Stomach (tissue), 9 donors: ENCODE data around the gene TFB1M. TPM values are rescaled to one million over a fixed set of nuclear protein-coding genes. Genes with fewer than 3 reads are reported as not detected.

ENCODE experiments used
- DNase-seq, 2 donors: peaks; one replicate each; pipeline versions ENCODE4 v3.0.0 to v3.0.0-alpha.2; 2013 to 2019
- H3K27ac ChIP-seq, 5 donors: fragments of 200-600 bp in 4 of 5; sonication (generic) in 4 of 5; one replicate each; pipeline ENCODE4 v1.5.1; 2013 to 2019; ENCODE audit warnings: mild to moderate bottlenecking in 1 of 5, moderate library complexity in 1 of 5
- H3K27me3 ChIP-seq, 3 donors: fragments of 200-600 bp; sonication (generic); one replicate each; pipeline ENCODE4 v1.5.1; 2017 to 2019; ENCODE audit warnings: mixed run types in 1 of 3
- H3K36me3 ChIP-seq, 4 donors: fragments of 200-600 bp; sonication (generic); 1 replicate in 3 of 4; 2 replicates in 1 of 4; pipeline ENCODE4 v1.5.1; 2016 to 2019
- H3K4me1 ChIP-seq, 4 donors: fragments of 200-600 bp; sonication (generic); one replicate each; pipeline ENCODE4 v1.5.1; 2016 to 2019
- H3K4me3 ChIP-seq, 4 donors: fragments of 200-600 bp; sonication (generic) in 3 of 4; one replicate each; pipeline ENCODE4 v1.5.1; 2016 to 2019; ENCODE audit warnings: mild to moderate bottlenecking in 1 of 4
- H3K9me3 ChIP-seq, 4 donors: fragments of 200-600 bp; sonication (generic); one replicate each; pipeline ENCODE4 v1.5.1; 2016 to 2019
- CTCF ChIP-seq, 7 experiments: fragments of 450-650 bp in 4 of 7; fragments of 200-600 bp in 3 of 7; sonication (generic) in 3 of 7; IDR thresholded peaks; one replicate each; pipeline ENCODE4 v1.5.1; 2016 to 2019; ENCODE audit warnings: antibody characterized with exemption in 7 of 7, control low read depth in 2 of 7, mild to moderate bottlenecking in 1 of 7
- EP300 ChIP-seq: sonication (generic); formaldehyde crosslinking; IDR thresholded peaks from one replicate; pipeline ENCODE4 v1.6.1; 2017; ENCODE audit warnings: antibody characterized with exemption
- POLR2A ChIP-seq, 4 donors: fragments of 450-650 bp; IDR thresholded peaks; one replicate each; pipeline ENCODE4 v1.6.1; 2016; ENCODE audit warnings: antibody characterized with exemption in 4 of 4, control low read depth in 2 of 4, mild to moderate bottlenecking in 1 of 4, moderate library complexity in 1 of 4
- POLR2AphosphoS5 ChIP-seq, 3 donors: sonication (generic); formaldehyde crosslinking; IDR thresholded peaks; one replicate each; pipeline ENCODE4 v1.6.1; 2016; ENCODE audit warnings: antibody characterized with exemption in 3 of 3
- WGBS, 5 donors: extraction: QIAGEN DNeasy Blood & Tissue Kit in 3 of 5; methylation state at CpG; one replicate each; pipeline versions ENCODE4 v1.1.5 to v1.1.7; 2013 to 2018; 5-methylcytosine and 5-hydroxymethylcytosine counted together
- intact Hi-C: fragments of 100-400 bp; cut with DNase I; formaldehyde crosslinking; loops from one replicate; pipeline ENCODE4 v1.15.1; 2023; ENCODE audit warnings: low total_unique reads
- polyA plus RNA-seq, 3 donors: library from polyadenylated mRNA; stranded (reverse); fragments of 200-250 nt; gene quantifications; one replicate each; pipeline ENCODE4 v1.2.3, GENCODE V29; 2013
- total RNA-seq, 5 donors: library from RNA; depleted of rRNA; stranded (reverse); fragments of >200 nt; gene quantifications; one replicate each; pipeline versions ENCODE4 v1.1.0 to v1.2.3, GENCODE V29; 2014 to 2016
- donor health status: healthy with polysubstance abuse.
- donor health status: Bipolar disorder and iron deficiency.
- donor health status: healthy.

Gene TFB1M
- total and polyA plus RNA-seq, 8 donors = 5.4 to 37.9 (median 13.7) TPM

- Histone ChIP-seq H3K27ac (no peak overlapping the region), H3K4me1 (peaks cover 0 to 18% (median 9%) of the 10 kb centered on the region in 4 donors), H3K9me3 (no peaks in the 10 kb centered on the region), H3K36me3 (peaks cover 3 to 15% (median 9%) of the 10 kb centered on the region in 4 donors), H3K4me3 (no peak overlapping the region), H3K27me3 (no peaks in the 10 kb centered on the region)
- intact Hi-C loops = no loop called here
- DNase-seq = no peak
- no peak for TF ChIP-seq POLR2A (IDR thresholded peaks at IDR 0.05)
- WGBS, 5 donors = 90 to 98% (median 94%) methylated on average over 2 of the region's 2 CpGs
These were observed 46.9 kb downstream of the TFB1M start for GRCh38 chr6:155267411-155267810.

GRCh38 chr6:155265843-155266535 is 48.3 kb downstream of the TFB1M start:
- no peak overlapping the region for H3K4me3 ChIP-seq
- no peaks in the 10 kb centered on the region for H3K27me3 ChIP-seq
- peaks cover 3 to 15% (median 9%) of the 10 kb centered on the region in 4 donors for H3K36me3 ChIP-seq
- H3K4me1 ChIP-seq = peaks cover 0 to 6% (median 2%) of the 10 kb centered on the region in 4 donors
- no peak for TF ChIP-seq POLR2A (IDR thresholded peaks at IDR 0.05)
- TF ChIP-seq EP300 = no peak
- TF ChIP-seq POLR2AphosphoS5 (IDR thresholded peaks at IDR 0.05) = no peak
- no peak for TF ChIP-seq CTCF (IDR thresholded peaks at IDR 0.05)
- WGBS, 5 donors = 84 to 94% (median 91%) methylated on average over 4 of the region's 4 CpGs
- intact Hi-C loops = no loop called here
- no peak overlapping the region for H3K27ac ChIP-seq
- no peaks in the 10 kb centered on the region for H3K9me3 ChIP-seq
- DNase-seq = no peak

GRCh38 chr6:155264693-155265320 is 49.5 kb downstream of the TFB1M start:
- TF ChIP-seq POLR2AphosphoS5 (IDR thresholded peaks at IDR 0.05) = no peak
- TF ChIP-seq POLR2A (IDR thresholded peaks at IDR 0.05) = no peak
- no peak for TF ChIP-seq CTCF (IDR thresholded peaks at IDR 0.05)
- TF ChIP-seq EP300 = no peak
- Histone ChIP-seq H3K4me3 (no peak overlapping the region), H3K36me3 (peaks cover 3 to 23% (median 17%) of the 10 kb centered on the region in 4 donors), H3K9me3 (no peaks in the 10 kb centered on the region), H3K4me1 (peaks cover 0 to 4% (median 0%) of the 10 kb centered on the region in 4 donors), H3K27ac (peak overlapping the region in 1 of 5 donors; percentile 42), H3K27me3 (no peaks in the 10 kb centered on the region)
- 43 to 76% (median 63%) methylated on average over 9 of the region's 9 CpGs for WGBS, 5 donors
- DNase-seq = no peak
- intact Hi-C loops = no loop called here

GRCh38 chr6:155263373-155264063 is 50.8 kb downstream of the TFB1M start, which contains the start of gene CLDN20:
TSS of gene CLDN20 (plus strand) at chr6:155264013. CDS start at chr6:155275720, 11,707 bp downstream.
- Histone ChIP-seq H3K9me3 (no peaks in the 10 kb centered on the region), H3K27ac (peak within 1 kb of the TSS in 1 of 5 donors; percentile 42), H3K4me1 (peaks cover 0 to 4% (median 0%) of the 10 kb centered on the region in 4 donors), H3K27me3 (no peaks in the 10 kb centered on the region), H3K4me3 (no peak within 1 kb of the TSS), H3K36me3 (peaks cover 3 to 36% (median 30%) of the 10 kb centered on the region in 4 donors)
- intact Hi-C loops = no loop called here
- WGBS, 5 donors = 83 to 86% (median 85%) methylated on average over 10 of the region's 10 CpGs
- DNase-seq = no peak
- TF ChIP-seq CTCF (IDR thresholded peaks at IDR 0.05) = no peak
- no peak for TF ChIP-seq POLR2AphosphoS5 (IDR thresholded peaks at IDR 0.05)
- no peak for TF ChIP-seq EP300
- TF ChIP-seq POLR2A (IDR thresholded peaks at IDR 0.05) = no peak
